ENCODE measurements around the gene VPS26C. TPM values are rescaled to one million over a fixed set of nuclear protein-coding genes. Genes with fewer than 3 reads are reported as not detected.

The VPS26C gene
- total RNA-seq, 1 experiment from 2014 or later = 47.4 TPM

DNA sequence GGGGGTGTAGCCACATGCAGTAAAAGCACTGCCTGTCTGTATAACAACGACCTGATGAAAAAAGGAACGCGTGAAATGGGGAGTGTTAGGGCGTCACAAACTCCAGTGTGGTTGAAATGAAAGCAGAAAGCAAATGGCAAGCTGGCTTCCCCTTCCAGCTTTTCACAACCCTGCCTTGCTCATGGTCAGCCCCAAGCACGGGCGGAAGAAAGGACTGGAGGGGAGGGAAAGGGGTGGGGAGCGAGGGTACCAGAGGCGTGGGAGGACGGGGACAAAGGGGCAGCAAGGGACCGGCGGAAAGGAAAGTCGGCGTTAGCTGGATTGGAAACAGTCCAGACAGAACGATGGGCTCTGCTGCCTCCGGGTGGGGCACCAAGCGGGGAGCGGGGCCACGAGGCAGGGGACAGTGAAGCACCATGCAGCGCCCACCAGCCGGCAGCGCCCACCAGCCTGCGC is 9.6 kb downstream of the VPS26C start:
- H3K4me3 ChIP-seq (ENCODE audit: low read depth in 2 of 2, low read length in 2 of 2) = peak overlapping the region; percentile 40 to 71
- DNase-seq (ENCODE audit: low read depth, low spot score) (no peak), ATAC-seq (peak; percentile 76)
- in situ Hi-C loops (cut with HindIII; ENCODE audit: low pct_unique_long_range_greater_than_20kb, low sequenced_read_pairs) = no loop called here
- ChIA-PET POLR2A (interaction anchor here (0.6 kb wide), 1 partner anchor 11 kb away, joined by 7 read pairs; no protein-coding TSS in a partner anchor), CTCF (no interaction called here)
- no peak for TF ChIP-seq CTCF (IDR thresholded peaks at IDR 0.05)
- no peak for TF ChIP-seq POLR2AphosphoS5 (IDR thresholded peaks at IDR 0.05; ENCODE audit: low read depth, low read length)
- no peak; the same call in 1 of the 2 replicates for TF ChIP-seq SIN3A (IDR thresholded peaks at IDR 0.05; ENCODE audit: borderline replicate concordance, insufficient read depth, low read depth, low read length)
- TF ChIP-seq TCF7L2 (IDR thresholded peaks at IDR 0.05; ENCODE audit: low read depth, low read length) = no peak
- TF ChIP-seq, protein P1, sequence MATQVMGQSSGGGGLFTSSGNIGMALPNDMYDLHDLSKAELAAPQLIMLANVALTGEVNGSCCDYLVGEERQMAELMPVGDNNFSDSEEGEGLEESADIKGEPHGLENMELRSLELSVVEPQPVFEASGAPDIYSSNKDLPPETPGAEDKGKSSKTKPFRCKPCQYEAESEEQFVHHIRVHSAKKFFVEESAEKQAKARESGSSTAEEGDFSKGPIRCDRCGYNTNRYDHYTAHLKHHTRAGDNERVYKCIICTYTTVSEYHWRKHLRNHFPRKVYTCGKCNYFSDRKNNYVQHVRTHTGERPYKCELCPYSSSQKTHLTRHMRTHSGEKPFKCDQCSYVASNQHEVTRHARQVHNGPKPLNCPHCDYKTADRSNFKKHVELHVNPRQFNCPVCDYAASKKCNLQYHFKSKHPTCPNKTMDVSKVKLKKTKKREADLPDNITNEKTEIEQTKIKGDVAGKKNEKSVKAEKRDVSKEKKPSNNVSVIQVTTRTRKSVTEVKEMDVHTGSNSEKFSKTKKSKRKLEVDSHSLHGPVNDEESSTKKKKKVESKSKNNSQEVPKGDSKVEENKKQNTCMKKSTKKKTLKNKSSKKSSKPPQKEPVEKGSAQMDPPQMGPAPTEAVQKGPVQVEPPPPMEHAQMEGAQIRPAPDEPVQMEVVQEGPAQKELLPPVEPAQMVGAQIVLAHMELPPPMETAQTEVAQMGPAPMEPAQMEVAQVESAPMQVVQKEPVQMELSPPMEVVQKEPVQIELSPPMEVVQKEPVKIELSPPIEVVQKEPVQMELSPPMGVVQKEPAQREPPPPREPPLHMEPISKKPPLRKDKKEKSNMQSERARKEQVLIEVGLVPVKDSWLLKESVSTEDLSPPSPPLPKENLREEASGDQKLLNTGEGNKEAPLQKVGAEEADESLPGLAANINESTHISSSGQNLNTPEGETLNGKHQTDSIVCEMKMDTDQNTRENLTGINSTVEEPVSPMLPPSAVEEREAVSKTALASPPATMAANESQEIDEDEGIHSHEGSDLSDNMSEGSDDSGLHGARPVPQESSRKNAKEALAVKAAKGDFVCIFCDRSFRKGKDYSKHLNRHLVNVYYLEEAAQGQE (IDR thresholded peaks at IDR 0.05; ENCODE audit: insufficient read depth in 1 of 2, low read depth in 2 of 2, low read length in 1 of 2) = no peak
- no peaks in the 10 kb centered on the region for H3K27me3 ChIP-seq (ENCODE audit: control insufficient read depth, insufficient read depth, low read length)
- no TSS peak for BruUV-seq (replicated peaks)
- H3K27ac ChIP-seq (ENCODE audit: low read length) = peak overlapping the region; percentile 93
- peaks cover 21% of the 10 kb centered on the region for H3K4me1 ChIP-seq (ENCODE audit: control insufficient read depth, insufficient read depth, low read length)
- intact Hi-C loops (cut with micrococcal nuclease; ENCODE audit: unreplicated experiment) = no loop called here
- H3K36me3 ChIP-seq (ENCODE audit: control insufficient read depth, insufficient read depth, low read length) = no peaks in the 10 kb centered on the region
- H3K9me3 ChIP-seq (ENCODE audit: control insufficient read depth, insufficient read depth, low read depth, low read length) = no peaks in the 10 kb centered on the region

DNA sequence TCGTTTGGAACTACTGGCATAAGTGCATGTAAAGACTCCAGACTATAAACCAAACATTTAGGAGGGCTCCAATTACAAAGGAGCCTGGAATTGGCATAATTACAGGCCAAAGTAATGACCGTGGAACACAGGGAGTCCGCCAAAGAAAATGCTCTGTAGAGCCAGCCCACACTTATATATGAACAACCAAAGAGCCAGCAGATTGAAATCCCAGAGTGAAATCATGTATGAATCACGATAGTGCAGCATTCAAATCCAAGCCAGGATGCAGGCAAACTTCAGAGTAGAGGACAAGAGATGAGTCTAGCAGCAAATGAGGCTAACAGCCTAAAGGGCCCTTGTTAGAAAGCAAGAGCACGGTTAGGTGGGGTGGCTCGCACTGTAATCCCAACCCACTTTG is 13.1 kb downstream of the VPS26C start:
- no peak for ATAC-seq
- POLR2A ChIA-PET = no interaction called here
- in situ Hi-C loops (cut with HindIII; ENCODE audit: low pct_unique_long_range_greater_than_20kb, low sequenced_read_pairs) = no loop called here
- peaks cover 7% of the 10 kb centered on the region for H3K4me1 ChIP-seq (ENCODE audit: control insufficient read depth, insufficient read depth, low read length)
- H3K36me3 ChIP-seq (ENCODE audit: control insufficient read depth, insufficient read depth, low read length) = no peaks in the 10 kb centered on the region
- BruUV-seq (replicated peaks) = no TSS peak
- no peaks in the 10 kb centered on the region for H3K27me3 ChIP-seq (ENCODE audit: control insufficient read depth, insufficient read depth, low read length)
- H3K27ac ChIP-seq (ENCODE audit: low read length) = no peak overlapping the region
- intact Hi-C loops (cut with micrococcal nuclease; ENCODE audit: unreplicated experiment) = no loop called here
- H3K9me3 ChIP-seq (ENCODE audit: control insufficient read depth, insufficient read depth, low read depth, low read length) = no peaks in the 10 kb centered on the region
- TF ChIP-seq POLR2AphosphoS5 (IDR thresholded peaks at IDR 0.05; ENCODE audit: low read depth, low read length) = no peak
- TF ChIP-seq, protein P1 (IDR thresholded peaks at IDR 0.05; ENCODE audit: insufficient read depth in 1 of 2, low read depth in 2 of 2, low read length in 1 of 2) = no peak
- no peak for TF ChIP-seq CTCF (IDR thresholded peaks at IDR 0.05)
- no peak for TF ChIP-seq SIN3A (IDR thresholded peaks at IDR 0.05; ENCODE audit: borderline replicate concordance, insufficient read depth, low read depth, low read length)
- no peak for TF ChIP-seq TCF7L2 (IDR thresholded peaks at IDR 0.05; ENCODE audit: low read depth, low read length)
- no peak overlapping the region for H3K4me3 ChIP-seq (ENCODE audit: low read depth in 2 of 2, low read length in 2 of 2)
- CTCF ChIA-PET = no interaction called here
- no peak for DNase-seq (ENCODE audit: low read depth, low spot score)

All from Panc1 (cell line).